ENCODE results near the gene FSIP2.
"Not testable (repeated sequence)": the region's sequence is repeated elsewhere in the genome, so short reads cannot be mapped to it uniquely, and the experiment has no call there.

The FSIP2 gene

GRCh38 chr2:185807351-185807750, 68.7 kb downstream of the FSIP2 start:
- no peak for DNase-seq (ENCODE audit: low spot score)

DNA sequence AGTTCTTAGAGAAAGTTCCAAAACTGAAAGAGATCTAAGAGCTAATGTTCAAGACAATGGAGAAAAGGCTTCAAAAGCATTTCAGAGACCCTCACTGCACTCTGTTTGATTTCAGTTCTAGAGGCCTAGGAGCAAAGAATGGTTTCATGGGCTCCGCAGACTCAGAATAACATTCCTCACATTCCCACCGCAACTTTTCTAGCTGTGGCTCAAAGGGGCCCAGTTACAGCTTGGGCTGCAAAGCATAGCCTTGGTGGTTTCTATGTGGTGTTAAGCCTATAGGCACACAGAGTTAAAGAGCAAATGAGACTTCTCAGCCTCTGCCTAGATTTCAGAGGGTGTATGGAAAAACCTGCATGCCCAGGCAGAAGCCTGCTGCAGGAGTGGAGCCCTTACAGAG, 73.0 kb downstream of the FSIP2 start:
- DNase-seq (ENCODE audit: low spot score), result no peak

- no peak for DNase-seq (ENCODE audit: low spot score)
These were observed 75.1 kb downstream of the FSIP2 start for GRCh38 chr2:185813707-185814106.

GRCh38 chr2:185817991-185818390, 79.4 kb downstream of the FSIP2 start:
- DNase-seq (ENCODE audit: low spot score), result no peak

DNA sequence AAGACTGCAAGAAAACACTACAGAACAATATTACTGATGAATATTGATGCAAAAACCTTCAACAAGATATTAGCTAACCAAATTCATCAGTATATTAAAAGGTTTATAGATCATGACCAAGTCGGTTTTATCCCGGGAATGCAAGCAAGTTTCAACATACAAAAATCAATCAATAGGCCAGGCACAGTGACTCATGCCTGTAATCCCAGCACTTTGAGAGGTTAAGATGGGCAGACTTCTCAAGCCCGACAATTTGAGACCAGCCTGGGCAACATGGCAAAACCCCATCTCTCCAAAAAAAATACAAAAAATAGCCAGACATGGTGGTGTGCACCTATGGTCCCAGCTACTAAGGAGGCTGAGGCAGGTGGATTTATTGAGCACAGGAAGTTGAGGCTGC, 82.9 kb downstream of the FSIP2 start:
- no peak for DNase-seq (ENCODE audit: low spot score)

- DNase-seq (ENCODE audit: low spot score), result no peak
These were observed 85.2 kb downstream of the FSIP2 start for GRCh38 chr2:185823773-185824172.

- DNase-seq (ENCODE audit: low spot score), result no peak
These were observed 87.0 kb downstream of the FSIP2 start for GRCh38 chr2:185825557-185825956.

- DNase-seq (ENCODE audit: low spot score), result no peak
These were observed 89.7 kb downstream of the FSIP2 start for GRCh38 chr2:185828326-185828725.

DNA sequence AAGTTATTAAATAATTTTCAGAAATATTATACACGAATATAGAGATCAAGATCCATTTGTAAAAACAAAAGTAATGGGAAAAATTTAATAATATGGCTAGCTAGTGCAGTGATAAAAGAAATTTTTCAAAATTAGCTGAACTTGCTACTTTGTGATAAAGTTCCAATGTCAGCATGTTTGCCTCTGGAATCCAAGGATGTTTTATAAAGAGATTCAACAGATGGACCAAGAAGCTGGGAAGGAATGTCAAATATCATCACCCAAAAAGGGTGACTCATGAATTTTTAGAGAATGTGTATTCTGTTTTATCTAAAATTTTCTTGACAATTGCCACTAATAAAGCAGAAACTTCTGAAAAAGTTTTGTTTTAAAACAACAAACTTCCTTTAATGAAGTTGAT, 95.3 kb downstream of the FSIP2 start:
- no peak for DNase-seq (ENCODE audit: low spot score)

- no peak for DNase-seq (ENCODE audit: low spot score)
These were observed 97.4 kb downstream of the FSIP2 start for GRCh38 chr2:185835974-185836373.

- DNase-seq (ENCODE audit: low spot score), result no peak
These were observed 116.3 kb downstream of the FSIP2 start for GRCh38 chr2:185854885-185855284.

GRCh38 chr2:185857691-185858090, 119.1 kb downstream of the FSIP2 start:
- no peak for DNase-seq (ENCODE audit: low spot score)

DNA sequence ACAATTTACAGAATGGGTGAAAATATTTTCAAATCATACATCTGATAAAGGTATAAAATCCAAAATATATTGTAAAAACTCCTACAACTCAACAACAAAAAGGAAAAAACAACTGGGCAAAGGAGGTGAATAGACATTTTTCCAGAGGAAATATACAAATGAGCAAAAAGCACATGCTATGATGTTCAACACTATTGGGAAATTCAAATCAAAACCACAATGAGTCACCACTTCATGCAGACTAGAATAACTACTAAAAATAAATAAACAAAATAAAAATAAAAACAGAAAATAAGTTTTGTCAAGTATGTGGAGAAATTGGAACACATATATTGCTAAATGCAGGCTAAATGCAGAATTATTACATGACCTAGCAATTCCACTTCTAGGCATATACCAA, 120.9 kb downstream of the FSIP2 start:
- DNase-seq (ENCODE audit: low spot score), result no peak

DNA sequence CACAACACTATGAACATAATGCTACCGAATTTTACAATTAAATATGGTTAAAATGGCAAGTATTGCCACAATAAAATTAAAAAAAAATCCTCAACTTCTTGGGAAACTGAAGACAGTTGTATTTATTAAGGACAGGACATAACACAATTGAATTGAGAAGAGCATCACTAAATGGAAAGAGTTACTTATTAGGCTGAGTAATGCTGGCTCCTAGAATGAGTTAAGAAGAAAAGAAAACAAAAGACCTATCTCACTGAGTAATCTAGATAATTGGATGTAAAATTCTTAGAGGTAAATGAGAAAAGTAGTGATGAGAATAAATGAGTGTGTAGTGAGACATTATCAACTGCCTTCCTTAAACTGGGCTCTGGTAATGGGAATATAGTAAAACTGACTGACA, 121.7 kb downstream of the FSIP2 start:
- no peak for DNase-seq (ENCODE audit: low spot score)

DNA sequence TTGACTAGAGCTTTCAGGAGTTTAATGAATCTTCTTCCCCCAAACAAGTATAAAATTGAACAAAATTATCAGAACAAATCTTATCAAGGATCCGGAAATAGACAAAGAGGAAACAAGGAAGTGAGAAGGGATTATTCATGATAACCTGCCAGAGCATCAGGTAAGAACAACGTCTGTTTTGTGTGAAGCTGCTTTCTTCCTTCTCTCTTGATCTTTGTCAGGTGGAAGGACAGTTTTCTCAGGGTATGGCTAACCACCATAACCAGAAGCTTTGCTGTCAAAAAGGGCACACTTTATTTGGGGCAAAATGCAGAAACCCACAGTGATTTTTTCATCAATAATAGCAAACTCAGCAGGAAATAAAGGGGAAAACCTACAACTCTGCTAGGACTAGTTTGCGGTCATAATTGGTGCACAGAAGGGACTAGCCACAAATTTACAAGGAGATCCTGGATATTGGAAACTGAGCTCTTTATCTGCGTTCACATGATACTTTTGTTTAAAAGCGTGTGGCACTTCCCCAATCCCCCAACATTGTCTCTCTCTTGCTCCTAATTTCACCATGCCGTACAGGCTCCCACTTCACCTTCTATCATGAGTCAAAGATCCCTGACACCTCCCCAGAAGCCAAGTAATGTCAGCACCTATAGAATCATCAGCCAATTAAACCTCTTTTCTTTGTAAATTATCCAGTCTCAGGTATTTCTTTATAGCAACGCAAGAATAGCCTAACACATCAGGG, 124.2 kb downstream of the FSIP2 start:
- DNase-seq (ENCODE audit: low spot score), result no peak

DNA sequence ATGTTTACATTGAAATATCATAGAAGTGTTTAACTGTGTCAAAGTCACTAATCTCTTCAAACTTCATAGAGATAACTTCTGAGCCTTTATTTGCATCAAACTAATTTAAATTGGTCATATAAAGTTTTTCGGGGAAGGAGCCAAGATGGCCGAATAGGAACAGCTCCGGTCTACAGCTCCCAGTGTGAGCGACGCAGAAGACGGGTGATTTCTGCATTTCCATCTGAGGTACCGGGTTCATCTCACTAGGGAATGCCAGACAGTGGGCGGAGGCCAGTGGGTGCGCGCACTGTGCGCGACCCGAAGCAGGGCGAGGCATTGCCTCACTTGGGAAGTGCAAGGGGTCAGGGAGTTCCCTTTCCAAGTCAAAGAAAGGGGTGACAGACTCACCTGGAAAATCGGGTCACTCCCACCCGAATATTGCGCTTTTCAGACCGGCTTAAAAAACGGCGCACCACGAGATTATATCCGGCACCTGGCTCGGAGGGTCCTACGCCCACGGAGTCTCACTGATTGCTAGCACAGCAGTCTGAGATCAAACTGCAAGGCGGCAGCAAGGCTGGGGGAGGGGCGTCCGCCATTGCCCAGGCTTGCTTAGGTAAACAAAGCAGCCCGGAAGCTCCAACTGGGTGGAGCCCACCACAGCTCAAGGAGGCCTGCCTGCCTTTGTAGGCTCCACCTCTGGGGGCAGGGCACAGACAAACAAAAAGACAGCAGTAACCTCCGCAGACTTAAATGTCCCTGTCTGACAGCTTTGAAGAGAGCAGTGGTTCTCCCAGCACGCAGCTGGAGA, 126.1 kb downstream of the FSIP2 start:
- not testable (repeated sequence) for DNase-seq (ENCODE audit: low spot score)

DNA sequence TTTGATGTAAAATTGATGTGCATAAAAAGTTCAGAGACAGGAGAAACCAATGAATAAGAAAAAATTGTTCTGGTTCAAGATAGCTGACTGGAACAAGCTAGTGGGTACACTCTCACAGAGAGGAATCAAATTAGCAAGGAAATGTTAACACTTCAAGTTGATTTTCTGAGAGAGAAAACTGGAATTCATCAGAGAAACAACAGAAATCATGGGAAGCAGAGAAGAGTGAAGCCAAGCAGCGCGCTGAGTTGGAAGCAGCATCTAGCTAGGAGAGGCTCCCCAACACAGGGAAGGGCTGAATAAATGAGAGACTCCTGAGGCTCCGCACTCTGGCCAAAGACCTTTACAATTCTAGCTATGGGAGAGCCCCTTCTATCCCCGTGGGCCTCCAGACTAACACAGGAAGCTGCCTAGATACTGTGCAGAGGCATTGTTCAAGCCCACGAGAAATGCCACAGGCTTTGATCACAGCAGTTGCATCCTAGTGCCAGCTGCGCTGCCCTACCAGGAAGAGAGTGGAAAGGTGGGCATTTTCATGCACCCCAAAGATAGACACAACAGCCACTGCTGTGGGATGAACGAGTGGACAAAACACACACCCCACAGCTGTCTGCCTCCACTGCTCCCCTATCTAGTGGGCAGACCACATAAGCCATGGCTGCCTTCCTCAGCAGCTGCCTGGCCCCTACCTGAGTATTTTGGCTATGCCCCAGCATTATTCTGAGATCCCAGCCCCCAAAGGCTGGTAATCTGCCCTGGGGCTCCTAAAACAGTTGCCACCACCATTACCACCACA, 136.7 kb downstream of the FSIP2 start:
- DNase-seq (ENCODE audit: low spot score), result no peak

- no peak for DNase-seq (ENCODE audit: low spot score)
These were observed 137.6 kb downstream of the FSIP2 start for GRCh38 chr2:185876234-185876633.

DNA sequence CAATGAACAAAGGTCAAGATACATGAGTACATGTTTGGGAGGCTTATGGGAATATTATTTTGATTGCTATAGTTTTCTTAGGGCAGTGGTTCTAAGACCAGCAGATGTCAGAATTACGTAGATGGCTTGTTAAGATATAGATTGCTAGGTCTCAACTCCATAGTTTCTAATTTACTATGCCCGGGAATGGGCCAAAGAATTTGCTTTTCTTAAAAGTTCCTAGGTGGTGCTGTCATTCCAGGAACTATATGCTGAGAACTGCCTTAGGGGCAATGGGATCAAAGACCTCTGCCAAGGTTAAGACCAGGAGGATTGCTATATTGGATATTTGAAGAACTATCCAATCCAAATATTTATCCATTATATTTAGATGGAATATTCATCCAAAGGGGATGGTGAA, 141.8 kb downstream of the FSIP2 start:
- no peak for DNase-seq (ENCODE audit: low spot score)
